Measurements from ENCODE around the gene LCOR.
"Not testable (repeated sequence)": the region's sequence is repeated elsewhere in the genome, so short reads cannot be mapped to it uniquely, and the experiment has no call there.

Gene LCOR

GRCh38 chr10:96831867-96832720, at the start of gene LCOR:
Gene LCOR, plus strand, starts transcription at chr10:96832298. Its CDS starts 116,760 bp downstream, at chr10:96949058.
- peak; percentile 79 to 81 for DNase-seq

DNA sequence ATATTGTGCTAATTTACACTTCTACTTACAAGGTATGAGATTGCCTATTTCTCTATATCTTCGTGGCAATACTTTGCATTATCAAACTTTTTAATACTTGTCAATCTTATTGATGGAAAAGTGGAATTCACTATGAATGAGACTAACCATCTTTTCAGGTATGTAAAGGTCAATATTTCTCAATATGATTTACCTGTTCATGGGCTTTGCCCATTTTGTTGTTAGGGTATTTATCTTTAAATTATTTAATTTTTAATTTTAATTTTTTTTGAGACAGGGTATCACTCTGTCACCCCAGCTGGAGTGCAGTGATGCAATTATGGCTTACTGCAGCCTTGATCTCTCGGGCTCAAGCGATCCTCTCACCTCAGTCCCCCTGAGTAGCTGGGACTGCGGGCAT, 47.8 kb upstream of the LCOR start:
- no peak for DNase-seq

DNA sequence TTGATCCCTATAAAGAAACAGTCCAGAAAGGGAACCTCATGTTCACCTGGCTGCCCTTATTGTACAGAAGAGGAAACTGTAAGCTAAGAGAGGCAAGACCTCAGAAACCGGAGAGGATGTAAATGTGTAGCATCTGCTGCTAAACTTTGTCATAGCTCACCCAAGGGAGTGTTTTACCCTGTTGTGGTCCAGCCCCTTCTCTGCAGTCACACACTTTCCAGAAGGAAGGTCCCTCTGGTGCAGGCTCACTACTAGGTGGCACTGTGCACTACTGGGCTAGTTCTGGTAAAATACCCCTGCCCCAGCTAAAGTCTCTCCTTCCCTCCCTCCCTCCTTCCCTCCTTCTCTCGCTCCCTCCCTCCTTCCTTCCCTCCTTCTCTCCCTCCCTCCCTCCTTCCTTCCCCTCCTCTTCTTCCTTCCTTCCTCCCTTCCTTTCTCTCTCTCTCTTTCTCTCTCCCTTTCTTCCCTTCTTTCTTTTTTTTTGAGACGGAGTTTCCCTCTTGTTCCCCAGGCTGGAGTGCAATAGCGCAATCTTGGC, 42.5 kb upstream of the LCOR start:
- no peak for DNase-seq

DNA sequence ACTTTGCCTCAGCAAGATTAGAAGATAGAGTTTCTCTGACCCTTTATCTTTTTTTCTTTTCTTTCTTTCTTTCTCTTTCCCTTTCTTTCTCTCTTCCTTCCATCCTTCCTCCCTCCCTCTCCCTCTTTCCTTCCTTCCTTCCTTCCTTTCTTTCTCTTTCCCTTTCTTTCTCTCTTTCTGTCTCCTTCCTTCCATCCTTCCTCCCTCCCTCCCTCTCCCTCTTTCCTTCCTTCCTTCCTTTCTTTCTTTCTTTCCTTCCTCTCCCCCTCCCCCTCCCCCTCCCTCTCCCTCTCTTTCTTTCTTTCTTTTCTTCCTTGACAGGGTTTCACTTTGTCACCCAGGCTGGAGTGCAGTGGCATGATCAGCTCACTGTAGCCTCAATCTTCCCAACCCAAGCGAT, 40.2 kb upstream of the LCOR start:
- no peak for DNase-seq

GRCh38 chr10:96794836-96795733, 37.0 kb upstream of the LCOR start:
- DNase-seq: no peak

GRCh38 chr10:96797485-96797884, 34.6 kb upstream of the LCOR start:
- no peak for DNase-seq

DNA sequence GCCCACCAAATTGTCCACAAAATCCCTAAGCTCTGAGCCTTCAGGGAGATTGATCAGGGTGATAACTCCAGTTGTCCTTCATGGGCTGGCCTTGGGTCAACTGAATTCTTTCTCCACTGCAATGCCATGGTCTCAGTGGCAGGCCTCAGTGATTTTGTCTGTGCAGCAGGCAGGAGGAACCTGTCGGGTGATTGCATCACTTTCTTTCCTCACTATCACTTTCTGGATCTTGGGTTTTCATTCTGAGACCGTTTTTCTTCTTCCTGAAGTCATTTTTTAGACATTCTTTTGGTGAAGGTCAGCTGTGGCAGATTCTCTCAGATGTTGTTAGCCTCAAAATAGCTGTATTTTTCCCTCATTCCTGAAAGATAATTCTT, 28.8 kb upstream of the LCOR start:
- no peak for DNase-seq

DNA sequence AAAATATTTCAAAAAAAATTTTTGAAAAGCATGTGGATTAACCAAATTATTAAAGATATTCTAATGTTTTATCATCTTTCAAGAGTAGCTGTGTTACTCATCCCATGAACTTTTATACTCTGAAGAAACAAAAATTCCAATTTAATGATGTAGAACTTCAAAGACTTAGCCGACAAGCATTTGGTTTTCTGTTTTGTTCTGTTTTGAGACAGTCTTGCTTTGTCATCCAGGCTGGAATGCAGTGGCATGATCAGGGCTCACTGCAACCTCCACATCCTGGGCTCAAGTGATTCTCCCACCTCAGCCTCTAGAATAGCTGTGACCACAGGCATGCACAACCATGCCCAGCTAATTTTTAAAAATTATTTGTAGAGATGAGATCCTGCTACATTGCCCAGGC, 17.8 kb upstream of the LCOR start:
- no peak for DNase-seq

DNA sequence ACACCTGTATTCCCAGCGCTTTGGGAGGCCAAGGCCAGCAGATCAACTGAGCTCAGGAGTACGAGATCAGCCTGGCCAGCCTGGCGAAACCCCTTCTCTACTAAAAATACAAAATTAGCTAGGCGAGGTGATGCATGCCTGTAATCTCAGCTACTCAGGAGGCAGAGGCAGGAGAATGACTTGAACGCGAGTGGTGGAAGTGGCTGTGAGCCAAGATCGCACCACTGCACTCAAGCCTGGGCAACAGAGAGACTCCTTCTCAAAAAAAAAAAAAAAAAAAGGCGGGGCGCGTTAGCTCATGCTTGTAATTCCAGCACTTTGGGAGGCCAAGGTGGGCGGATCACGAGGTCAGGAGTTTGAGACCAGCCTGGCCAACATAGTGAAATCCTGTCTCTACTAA, 13.1 kb upstream of the LCOR start:
- DNase-seq: not testable (repeated sequence)

DNA sequence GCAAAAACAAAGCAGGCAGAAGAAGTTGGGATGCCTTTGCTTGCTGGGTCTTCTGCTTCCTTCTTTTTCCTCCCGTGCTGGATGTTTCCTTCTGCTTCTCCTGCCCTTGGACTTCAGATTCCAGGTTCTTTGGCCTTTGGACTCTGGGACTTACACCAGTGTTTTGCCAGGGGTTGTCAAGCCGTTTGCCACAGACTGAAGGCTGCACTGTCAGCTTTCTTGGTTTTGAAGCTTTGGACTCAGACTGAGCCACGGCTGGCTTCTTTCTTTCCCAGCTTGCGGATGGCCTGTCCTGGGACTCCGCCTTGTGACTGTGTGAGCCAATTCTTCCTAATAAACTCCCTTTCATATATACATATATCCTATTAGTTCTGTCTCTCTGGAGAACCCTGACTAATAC, 11.3 kb upstream of the LCOR start:
- no peak for DNase-seq

GRCh38 chr10:96826438-96826837, 5.7 kb upstream of the LCOR start:
- DNase-seq: no peak

DNA sequence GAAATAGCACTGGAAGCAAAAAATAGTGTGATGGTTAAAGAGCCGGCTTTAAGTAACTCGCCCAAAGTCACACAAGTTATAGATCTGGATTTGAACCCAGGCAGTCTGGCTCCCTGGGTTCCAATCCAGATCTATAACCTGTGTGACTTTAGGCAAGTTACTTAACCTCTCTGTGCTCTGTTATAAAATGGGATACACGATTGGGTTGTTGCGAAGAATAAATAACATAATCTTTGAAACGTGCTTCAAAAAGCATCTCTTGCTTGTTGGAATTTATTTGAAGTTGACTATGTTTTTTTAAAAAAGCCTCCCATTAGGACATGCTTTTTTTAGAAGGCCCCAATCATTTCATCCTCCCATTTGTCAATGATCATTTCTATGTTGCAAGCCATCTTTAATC, 3.5 kb upstream of the LCOR start:
- no peak for DNase-seq

DNA sequence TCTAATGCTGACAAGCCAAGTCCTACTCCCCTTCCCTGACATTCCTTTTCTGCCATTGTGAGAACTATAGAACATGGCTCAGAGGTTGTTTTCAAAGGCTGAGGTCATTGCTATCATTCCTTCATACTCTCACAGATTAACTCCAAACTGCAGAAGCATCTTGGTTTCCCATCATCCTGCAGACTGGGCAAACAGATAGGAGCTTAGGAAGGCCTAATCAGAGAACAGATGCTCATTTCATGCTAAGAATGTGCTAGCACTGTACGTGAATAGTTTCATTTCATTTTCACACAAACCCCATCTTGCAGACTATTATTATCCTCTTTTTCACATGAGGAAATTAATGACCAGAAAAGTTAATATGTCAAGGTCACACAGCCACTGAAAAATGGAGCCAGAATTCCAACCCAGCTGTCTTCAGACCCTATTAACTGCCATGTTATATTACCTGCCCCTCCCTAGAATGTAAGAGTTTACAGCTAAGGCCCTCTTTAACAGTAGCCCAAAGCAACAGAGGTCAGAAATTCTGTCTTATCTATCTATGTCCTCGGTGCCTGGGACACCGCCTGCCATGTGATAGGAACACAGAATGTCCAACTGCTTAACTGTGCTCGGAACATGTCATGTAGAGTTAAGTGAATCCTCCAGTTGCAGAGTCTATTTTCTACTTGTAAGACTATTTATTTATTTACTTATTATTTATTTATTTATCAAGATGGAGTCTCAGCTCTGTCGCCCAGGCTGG, 2.9 kb upstream of the LCOR start:
- no peak for DNase-seq

GRCh38 chr10:96830511-96831199, 1.4 kb upstream of the LCOR start:
- peak; percentile 78 to 85 for DNase-seq

DNA sequence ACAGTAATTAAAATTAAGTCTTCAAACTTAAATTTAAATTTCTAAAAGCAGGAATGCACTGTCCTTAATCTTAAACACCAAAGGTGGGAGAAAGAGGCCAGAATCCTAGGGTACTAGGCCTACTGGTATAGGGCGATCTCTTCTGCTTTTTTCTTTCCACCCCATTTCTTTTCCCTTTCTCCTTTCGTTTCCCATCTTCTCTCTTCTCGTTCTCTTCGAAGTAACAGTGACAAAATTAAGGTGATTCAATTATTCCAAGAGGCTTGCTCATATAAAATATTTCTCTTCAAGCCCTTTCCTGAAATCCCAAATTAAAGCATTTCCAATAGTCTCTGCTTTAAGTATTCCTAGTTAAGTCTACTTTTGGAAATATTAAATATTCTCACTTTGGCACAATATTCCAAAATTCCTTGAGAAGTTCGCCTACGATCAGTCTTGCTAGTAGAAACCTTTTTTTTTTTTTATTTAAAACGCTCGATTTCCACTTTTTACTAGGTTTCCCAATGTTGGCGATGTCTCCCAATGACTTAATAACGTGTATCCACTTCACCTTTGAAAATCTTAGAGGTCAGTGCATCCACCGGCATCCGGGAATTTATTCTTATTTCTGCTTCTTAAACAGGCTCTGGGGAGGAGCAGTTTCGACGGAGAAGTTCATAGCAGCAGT, 765 bp upstream of the LCOR start:
- no peak for DNase-seq

- DNase-seq: peak; percentile 88 to 89
Measured at GRCh38 chr10:96832721-96833219, 672 bp downstream of the LCOR start.

GRCh38 chr10:96833220-96834001, 1.3 kb downstream of the LCOR start:
- DNase-seq: peak in 1 of 2 donors; percentile 24

- no peak for DNase-seq
Measured at GRCh38 chr10:96834120-96834519, 2.0 kb downstream of the LCOR start.

- DNase-seq: no peak
Measured at GRCh38 chr10:96835899-96836298, 3.8 kb downstream of the LCOR start.

DNA sequence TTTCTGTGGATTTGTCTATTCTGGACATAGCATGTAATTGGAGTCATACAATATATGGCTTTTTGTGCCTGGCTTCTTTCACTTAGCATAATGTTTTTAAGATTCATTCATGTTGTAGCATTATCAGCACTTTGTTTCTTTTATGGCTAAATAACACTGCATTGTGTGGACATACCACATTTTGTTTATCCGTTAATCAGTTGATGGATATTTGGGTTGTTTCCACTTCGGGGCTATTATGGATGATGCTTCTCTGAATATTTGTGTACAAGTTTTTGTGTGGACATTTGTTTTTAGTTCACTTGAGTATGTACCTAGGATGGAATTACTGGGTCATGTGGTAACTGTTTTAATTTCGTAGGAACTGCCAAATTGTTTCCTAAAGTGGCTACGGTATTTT, 6.4 kb downstream of the LCOR start:
- DNase-seq: no peak

Data from stimulated activated CD4-positive, alpha-beta T cell treated with anti-CD3 and anti-CD28 coated beads, Interleukin-2, amount 100 ng/mL, for 24 hours (primary cell).